HCT116 (cell line): ENCODE data around the gene MTG2. TPM values are rescaled to one million over a fixed set of nuclear protein-coding genes. Genes with fewer than 3 reads are reported as not detected.

Source experiments
- ATAC-seq: fragments of 200-7000 bp; cut with Tn5 transposase; 2 replicates; pipeline ENCODE4 v1.9.1; 2020; ENCODE audit warnings: mild to moderate bottlenecking, moderate library complexity
- BruUV-seq: library from RNA; stranded (reverse); fragments of 400-500 nt; replicated peaks from 2 replicates; lab custom pipeline; 2021; lab: Mats Ljungman, UMichigan
- CTCF ChIA-PET: fragments of 300-600 bp; sonication (Branson Sonifier 250); formaldehyde crosslinking; loops from one replicate; lab custom pipeline; 2021; ENCODE audit warnings: antibody characterized with exemption; lab: Charles Lee
- POLR2A ChIA-PET: fragments of 300-600, 350-600 bp; sonication (Branson Sonifier 250); formaldehyde crosslinking; loops from one replicate; lab custom pipeline; 2021; ENCODE audit warnings: antibody characterized with exemption; lab: Charles Lee
- RAD21 ChIA-PET, 2 experiments: fragments of 300-600 bp; sonication (Branson Sonifier 250); formaldehyde crosslinking; loops; one replicate each; lab custom pipeline; 2023; ENCODE audit warnings: low total read pairs in 2 of 2; ENCODE audit not compliant: uncharacterized antibody in 2 of 2, unreplicated experiment in 2 of 2, low non-redundant PET in 1 of 2; lab: Charles Lee
- DNase-seq: peaks from one replicate; pipeline ENCODE4 v3.0.0-alpha.2; 2010; ENCODE audit warnings: low read depth, low spot score
- H2AFZ ChIP-seq: fragments of 200-600 bp; shearing (Covaris generic), sonication (generic); 2 replicates; pipeline ENCODE4 v1.6.1; 2017; ENCODE audit warnings: low read depth, mixed run types, mixed read lengths, antibody characterized with exemption, low read length; ENCODE audit not compliant: poor library complexity, severe bottlenecking
- H3K27ac ChIP-seq: 2 replicates; pipeline ENCODE4 v1.5.1; 2012; ENCODE audit warnings: low read depth, low read length
- H3K27me3 ChIP-seq: fragments of 200-600 bp; sonication (generic); 2 replicates; pipeline ENCODE4 v1.6.1; 2016; ENCODE audit warnings: mixed run types, low read length, mixed read lengths; ENCODE audit not compliant: insufficient read depth
- H3K36me3 ChIP-seq, 2 experiments: fragments of 200-500 bp in 1 of 2; fragments of 200-600 bp in 1 of 2; sonication (Bioruptor generic) in 1 of 2; sonication (generic) in 1 of 2; 2 replicates each; pipeline versions ENCODE4 v1.5.1 to v1.6.1; 2014 to 2016; ENCODE audit warnings: low read length in 2 of 2, inconsistent platforms in 1 of 2, mixed read lengths in 1 of 2, mixed run types in 1 of 2; ENCODE audit not compliant: insufficient read depth in 2 of 2, control insufficient read depth in 1 of 2
- H3K4me1 ChIP-seq, 2 experiments: fragments of 200-600 bp in 1 of 2; sonication (generic) in 1 of 2; 2 replicates each; pipeline versions ENCODE4 v1.5.1 to v1.6.1; 2012 to 2017; ENCODE audit warnings: low read length in 2 of 2, inconsistent platforms in 1 of 2, mild to moderate bottlenecking in 1 of 2, mixed read lengths in 1 of 2, mixed run types in 1 of 2, moderate library complexity in 1 of 2; ENCODE audit not compliant: insufficient read depth in 2 of 2, control insufficient read depth in 1 of 2
- H3K4me2 ChIP-seq: fragments of 200-600 bp; sonication (generic); 2 replicates; pipeline ENCODE4 v1.6.1; 2017; ENCODE audit warnings: mixed run types, low read length, mixed read lengths
- H3K4me3 ChIP-seq, 2 experiments: fragments of 200-600 bp in 1 of 2; sonication (generic) in 1 of 2; replicated peaks in 1 of 2; 2 replicates each; pipeline ENCODE4 v1.5.1; 2011 to 2016; ENCODE audit warnings: low read length in 2 of 2, control low read depth in 1 of 2, low read depth in 1 of 2, mild to moderate bottlenecking in 1 of 2, mixed read lengths in 1 of 2, mixed run types in 1 of 2
- H3K79me2 ChIP-seq: fragments of 200-600 bp; sonication (generic); 2 replicates; pipeline ENCODE4 v1.6.1; 2017; ENCODE audit warnings: mild to moderate bottlenecking, mixed run types, low read length, moderate library complexity, mixed read lengths; ENCODE audit not compliant: insufficient read depth
- H3K9ac ChIP-seq: fragments of 200-600 bp; sonication (generic); 2 replicates; pipeline ENCODE4 v1.6.1; 2016; ENCODE audit warnings: low read length, mixed read lengths
- H3K9me2 ChIP-seq: fragments of 200-600 bp; sonication (generic), shearing (Covaris generic); 2 replicates; pipeline ENCODE4 v1.6.1; 2017; ENCODE audit warnings: mixed run types, mild to moderate bottlenecking, moderate library complexity; ENCODE audit not compliant: insufficient read depth
- H3K9me3 ChIP-seq, 2 experiments: fragments of 200-500 bp in 1 of 2; fragments of 200-600 bp in 1 of 2; sonication (Bioruptor generic) in 1 of 2; sonication (generic) in 1 of 2; 2 replicates each; pipeline ENCODE4 v1.6.1; 2014 to 2017; ENCODE audit warnings: low read length in 2 of 2, mixed read lengths in 2 of 2, inconsistent platforms in 1 of 2, low read depth in 1 of 2, mild to moderate bottlenecking in 1 of 2, mixed run types in 1 of 2, moderate library complexity in 1 of 2; ENCODE audit not compliant: control insufficient read depth in 1 of 2, insufficient read depth in 1 of 2
- H4K20me1 ChIP-seq: fragments of 200-600 bp; sonication (generic), shearing (Covaris generic); 2 replicates; pipeline ENCODE4 v1.6.1; 2017; ENCODE audit warnings: mixed run types, mild to moderate bottlenecking, moderate library complexity; ENCODE audit not compliant: insufficient read depth
- CBX3 ChIP-seq: IDR thresholded peaks from 2 replicates; pipeline ENCODE4 v1.6.1; 2012; ENCODE audit warnings: low read depth
- EGR1 ChIP-seq: IDR thresholded peaks from 2 replicates; pipeline ENCODE4 v1.6.1; 2012; ENCODE audit warnings: low read depth
- EZH2 ChIP-seq: fragments of 200-600 bp; sonication (generic); IDR thresholded peaks from 2 replicates; pipeline ENCODE4 v1.6.1; 2017; ENCODE audit warnings: antibody characterized with exemption, mixed run types
- SP1 ChIP-seq: IDR thresholded peaks from 2 replicates; pipeline ENCODE4 v1.6.1; 2012; ENCODE audit warnings: low read depth
- SRF ChIP-seq: IDR thresholded peaks from 2 replicates; pipeline ENCODE4 v1.6.1; 2012; ENCODE audit warnings: low read depth
- intact Hi-C: fragments of 100-400 bp; cut with micrococcal nuclease; formaldehyde crosslinking; loops from 2 replicates; pipeline ENCODE4 v1.10.0; 2022
- total RNA-seq: library from RNA; stranded (reverse); gene quantifications from one replicate; pipeline ENCODE4 v1.2.1, GENCODE V29; 2021; ENCODE audit not compliant: unreplicated experiment
- TF ChIP-seq, protein P1 (sequence below): IDR thresholded peaks from 2 replicates; pipeline ENCODE4 v1.6.1; 2012; ENCODE audit warnings: low read depth
- TF ChIP-seq, protein P2 (sequence below): IDR thresholded peaks from 2 replicates; pipeline ENCODE4 v1.6.1; 2011; ENCODE audit warnings: mild to moderate bottlenecking, low read length, moderate library complexity; ENCODE audit not compliant: insufficient replicate concordance; ENCODE audit errors: extremely low read depth

Gene MTG2
- total RNA-seq, 1 experiment from 2014 or later, result 43.3 TPM

DNA sequence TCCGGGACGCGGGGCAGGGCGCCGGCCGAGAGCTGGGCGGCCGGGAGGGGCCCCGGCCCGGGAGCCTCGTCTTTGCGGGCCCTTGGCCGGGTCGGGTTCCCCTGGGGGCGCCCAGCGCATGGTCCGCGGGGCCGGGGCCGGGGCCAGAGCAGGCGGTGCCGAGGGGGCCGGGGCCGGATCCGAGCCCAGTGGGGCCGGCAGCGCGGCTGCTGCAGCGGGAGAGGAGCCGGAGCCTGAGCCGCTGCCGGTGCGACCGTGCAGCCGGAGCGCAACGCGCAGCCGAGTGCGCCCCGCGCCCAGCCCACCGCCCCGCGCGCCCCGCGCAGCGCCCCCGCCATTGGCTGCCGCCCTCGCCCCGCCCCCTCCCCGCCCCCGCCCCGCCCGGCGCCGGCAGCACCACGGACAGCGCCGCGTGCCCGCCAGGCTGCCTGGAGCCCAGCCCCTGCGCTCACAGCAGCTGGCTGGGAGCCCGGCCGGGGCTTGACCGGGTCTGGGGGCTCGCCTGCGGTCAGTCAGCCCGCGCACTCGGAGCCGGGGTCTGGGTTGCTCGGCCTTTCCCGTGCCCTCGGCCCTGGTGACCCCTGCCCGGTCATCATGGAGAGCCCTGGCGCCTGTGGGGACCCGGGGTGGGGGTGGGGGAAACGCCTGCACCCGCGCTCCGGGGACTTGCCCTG is 37.3 kb downstream of the MTG2 start, which contains the start of gene HRH3:
Gene HRH3 (minus strand): TSS at position 287 of the 674 bp plus-strand sequence. CDS start 308 bp downstream, outside the sequence.
- Histone ChIP-seq H3K9me2 (no peaks in the 10 kb centered on the region), H3K79me2 (no peaks in the 10 kb centered on the region), H3K9ac (no peak within 1 kb of the TSS), H3K4me3 (no peak within 1 kb of the TSS), H3K4me1 (no peaks in the 10 kb centered on the region), H4K20me1 (no peaks in the 10 kb centered on the region), H3K27me3 (peaks cover 16% of the 10 kb centered on the region; the same call in 1 of the 2 replicates), H3K4me2 (no peak within 1 kb of the TSS)
- intact Hi-C loops, result no loop called here
- DNase-seq (no peak), ATAC-seq (peak; percentile 76)
- POLR2A ChIA-PET, result no interaction called here
- BruUV-seq, result no TSS peak
- CTCF ChIA-PET, result no interaction called here
- TF ChIP-seq, protein P1, sequence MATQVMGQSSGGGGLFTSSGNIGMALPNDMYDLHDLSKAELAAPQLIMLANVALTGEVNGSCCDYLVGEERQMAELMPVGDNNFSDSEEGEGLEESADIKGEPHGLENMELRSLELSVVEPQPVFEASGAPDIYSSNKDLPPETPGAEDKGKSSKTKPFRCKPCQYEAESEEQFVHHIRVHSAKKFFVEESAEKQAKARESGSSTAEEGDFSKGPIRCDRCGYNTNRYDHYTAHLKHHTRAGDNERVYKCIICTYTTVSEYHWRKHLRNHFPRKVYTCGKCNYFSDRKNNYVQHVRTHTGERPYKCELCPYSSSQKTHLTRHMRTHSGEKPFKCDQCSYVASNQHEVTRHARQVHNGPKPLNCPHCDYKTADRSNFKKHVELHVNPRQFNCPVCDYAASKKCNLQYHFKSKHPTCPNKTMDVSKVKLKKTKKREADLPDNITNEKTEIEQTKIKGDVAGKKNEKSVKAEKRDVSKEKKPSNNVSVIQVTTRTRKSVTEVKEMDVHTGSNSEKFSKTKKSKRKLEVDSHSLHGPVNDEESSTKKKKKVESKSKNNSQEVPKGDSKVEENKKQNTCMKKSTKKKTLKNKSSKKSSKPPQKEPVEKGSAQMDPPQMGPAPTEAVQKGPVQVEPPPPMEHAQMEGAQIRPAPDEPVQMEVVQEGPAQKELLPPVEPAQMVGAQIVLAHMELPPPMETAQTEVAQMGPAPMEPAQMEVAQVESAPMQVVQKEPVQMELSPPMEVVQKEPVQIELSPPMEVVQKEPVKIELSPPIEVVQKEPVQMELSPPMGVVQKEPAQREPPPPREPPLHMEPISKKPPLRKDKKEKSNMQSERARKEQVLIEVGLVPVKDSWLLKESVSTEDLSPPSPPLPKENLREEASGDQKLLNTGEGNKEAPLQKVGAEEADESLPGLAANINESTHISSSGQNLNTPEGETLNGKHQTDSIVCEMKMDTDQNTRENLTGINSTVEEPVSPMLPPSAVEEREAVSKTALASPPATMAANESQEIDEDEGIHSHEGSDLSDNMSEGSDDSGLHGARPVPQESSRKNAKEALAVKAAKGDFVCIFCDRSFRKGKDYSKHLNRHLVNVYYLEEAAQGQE, result peak; percentile 69
- TF ChIP-seq, protein P2, sequence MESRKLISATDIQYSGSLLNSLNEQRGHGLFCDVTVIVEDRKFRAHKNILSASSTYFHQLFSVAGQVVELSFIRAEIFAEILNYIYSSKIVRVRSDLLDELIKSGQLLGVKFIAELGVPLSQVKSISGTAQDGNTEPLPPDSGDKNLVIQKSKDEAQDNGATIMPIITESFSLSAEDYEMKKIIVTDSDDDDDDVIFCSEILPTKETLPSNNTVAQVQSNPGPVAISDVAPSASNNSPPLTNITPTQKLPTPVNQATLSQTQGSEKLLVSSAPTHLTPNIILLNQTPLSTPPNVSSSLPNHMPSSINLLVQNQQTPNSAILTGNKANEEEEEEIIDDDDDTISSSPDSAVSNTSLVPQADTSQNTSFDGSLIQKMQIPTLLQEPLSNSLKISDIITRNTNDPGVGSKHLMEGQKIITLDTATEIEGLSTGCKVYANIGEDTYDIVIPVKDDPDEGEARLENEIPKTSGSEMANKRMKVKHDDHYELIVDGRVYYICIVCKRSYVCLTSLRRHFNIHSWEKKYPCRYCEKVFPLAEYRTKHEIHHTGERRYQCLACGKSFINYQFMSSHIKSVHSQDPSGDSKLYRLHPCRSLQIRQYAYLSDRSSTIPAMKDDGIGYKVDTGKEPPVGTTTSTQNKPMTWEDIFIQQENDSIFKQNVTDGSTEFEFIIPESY, result no peak
- TF ChIP-seq SRF, result no peak
- no peak for TF ChIP-seq SP1
- TF ChIP-seq EGR1, result no peak
- TF ChIP-seq CBX3, result no peak
- no peak for TF ChIP-seq EZH2
- TF ChIP-seq, all 23 proteins: peak for 1
- Histone ChIP-seq H3K36me3 (no peaks in the 10 kb centered on the region), H3K27ac (no peak within 1 kb of the TSS), H3K9me3 (no peaks in the 10 kb centered on the region), H2AFZ (no peak within 1 kb of the TSS)
- RAD21 ChIA-PET, result no interaction called here
